Thyroid gland (tissue), 4 donors: ENCODE data around the gene FMR1. TPM values are rescaled to one million over a fixed set of nuclear protein-coding genes. Genes with fewer than 3 reads are reported as not detected.

Experiments
- DNase-seq, 2 donors: peaks; one replicate each; pipeline ENCODE4 v3.0.0-alpha.2; 2019
- H3K27ac ChIP-seq, 3 donors: fragments of 200-600 bp; sonication (generic); 1 replicate in 2 of 3; 2 replicates in 1 of 3; pipeline ENCODE4 v1.5.1; 2016 to 2019; ENCODE audit warnings: mild to moderate bottlenecking in 1 of 3, moderate library complexity in 1 of 3
- H3K27me3 ChIP-seq: fragments of 200-600 bp; sonication (generic); one replicate; pipeline ENCODE4 v1.5.1; 2019
- H3K36me3 ChIP-seq, 2 donors: fragments of 200-600 bp; sonication (generic); one replicate each; pipeline ENCODE4 v1.5.1; 2016 to 2019
- H3K4me1 ChIP-seq, 2 donors: fragments of 200-600 bp; sonication (generic); one replicate each; pipeline ENCODE4 v1.5.1; 2017 to 2019
- H3K4me3 ChIP-seq, 3 donors: fragments of 200-600 bp; sonication (generic); replicated peaks in 1 of 3; 1 replicate in 2 of 3; 2 replicates in 1 of 3; pipeline ENCODE4 v1.5.1; 2016; ENCODE audit warnings: mild to moderate bottlenecking in 1 of 3
- H3K9me3 ChIP-seq: fragments of 200-600 bp; sonication (generic); one replicate; pipeline ENCODE4 v1.5.1; 2017
- POLR2A ChIP-seq, 2 donors: fragments of 450-650 bp; IDR thresholded peaks; one replicate each; pipeline ENCODE4 v1.6.1; 2017; ENCODE audit warnings: antibody characterized with exemption in 2 of 2, mild to moderate bottlenecking in 2 of 2, moderate library complexity in 1 of 2
- WGBS, 2 donors: methylation state at CpG; one replicate each; pipeline ENCODE4 v1.1.5; 2017; 5-methylcytosine and 5-hydroxymethylcytosine counted together
- intact Hi-C: fragments of 100-400 bp; cut with DNase I; formaldehyde crosslinking; loops from one replicate; pipeline ENCODE4 v1.15.1; 2023
- total RNA-seq, 4 donors: library from RNA; depleted of rRNA; stranded (reverse); fragments of >200 nt; gene quantifications; one replicate each; pipeline ENCODE4 v1.2.3, GENCODE V29; 2016
- TF ChIP-seq, protein P1 (sequence below), 6 experiments: fragments of 200-600 bp in 3 of 6; fragments of 450-650 bp in 3 of 6; sonication (generic) in 3 of 6; IDR thresholded peaks; one replicate each; pipeline ENCODE4 v1.5.1; 2016 to 2019; ENCODE audit warnings: antibody characterized with exemption in 6 of 6, mild to moderate bottlenecking in 2 of 6, inconsistent platforms in 1 of 6, moderate library complexity in 1 of 6

The FMR1 gene
- total RNA-seq, 4 donors from 2014 or later, result 49.7 to 78.1 (median 69.2) TPM

- intact Hi-C loops, result no loop called here
- no peaks in the 10 kb centered on the region for H3K9me3 ChIP-seq
- H3K36me3 ChIP-seq, result no peaks in the 10 kb centered on the region
- H3K27me3 ChIP-seq, result no peaks in the 10 kb centered on the region
- 71 to 85% methylated on average over 1 of the region's 1 CpG for WGBS, 2 donors
- peaks cover 0 to 3% of the 10 kb centered on the region in 2 donors for H3K4me1 ChIP-seq
- TF ChIP-seq, protein P1, sequence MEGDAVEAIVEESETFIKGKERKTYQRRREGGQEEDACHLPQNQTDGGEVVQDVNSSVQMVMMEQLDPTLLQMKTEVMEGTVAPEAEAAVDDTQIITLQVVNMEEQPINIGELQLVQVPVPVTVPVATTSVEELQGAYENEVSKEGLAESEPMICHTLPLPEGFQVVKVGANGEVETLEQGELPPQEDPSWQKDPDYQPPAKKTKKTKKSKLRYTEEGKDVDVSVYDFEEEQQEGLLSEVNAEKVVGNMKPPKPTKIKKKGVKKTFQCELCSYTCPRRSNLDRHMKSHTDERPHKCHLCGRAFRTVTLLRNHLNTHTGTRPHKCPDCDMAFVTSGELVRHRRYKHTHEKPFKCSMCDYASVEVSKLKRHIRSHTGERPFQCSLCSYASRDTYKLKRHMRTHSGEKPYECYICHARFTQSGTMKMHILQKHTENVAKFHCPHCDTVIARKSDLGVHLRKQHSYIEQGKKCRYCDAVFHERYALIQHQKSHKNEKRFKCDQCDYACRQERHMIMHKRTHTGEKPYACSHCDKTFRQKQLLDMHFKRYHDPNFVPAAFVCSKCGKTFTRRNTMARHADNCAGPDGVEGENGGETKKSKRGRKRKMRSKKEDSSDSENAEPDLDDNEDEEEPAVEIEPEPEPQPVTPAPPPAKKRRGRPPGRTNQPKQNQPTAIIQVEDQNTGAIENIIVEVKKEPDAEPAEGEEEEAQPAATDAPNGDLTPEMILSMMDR (IDR thresholded peaks at IDR 0.05), result no peak
- no peak for TF ChIP-seq POLR2A (IDR thresholded peaks at IDR 0.05)
- no peak overlapping the region for H3K4me3 ChIP-seq
- DNase-seq, result no peak
- no peak overlapping the region for H3K27ac ChIP-seq
Measured at GRCh38 chrX:147923605-147924004, 11.9 kb downstream of the FMR1 start.

- no peaks in the 10 kb centered on the region for H3K9me3 ChIP-seq
- intact Hi-C loops, result no loop called here
- H3K4me3 ChIP-seq, result no peak overlapping the region
- H3K27ac ChIP-seq, result no peak overlapping the region
- DNase-seq, result no peak
- 99 to 100% methylated on average over 4 of the region's 4 CpGs for WGBS, 2 donors
- no peaks in the 10 kb centered on the region for H3K4me1 ChIP-seq
- TF ChIP-seq, protein P1 (IDR thresholded peaks at IDR 0.05), result no peak
- no peak for TF ChIP-seq POLR2A (IDR thresholded peaks at IDR 0.05)
- H3K27me3 ChIP-seq, result no peaks in the 10 kb centered on the region
- no peaks in the 10 kb centered on the region for H3K36me3 ChIP-seq
Measured at GRCh38 chrX:147927256-147927655, 15.5 kb downstream of the FMR1 start.

- no peak overlapping the region for H3K4me3 ChIP-seq
- DNase-seq, result no peak
- H3K27me3 ChIP-seq, result no peaks in the 10 kb centered on the region
- peaks cover 0 to 12% of the 10 kb centered on the region in 2 donors for H3K36me3 ChIP-seq
- no peaks in the 10 kb centered on the region for H3K4me1 ChIP-seq
- H3K27ac ChIP-seq, result no peak overlapping the region
- intact Hi-C loops, result no loop called here
- WGBS, 2 donors, result 96 to 100% methylated on average over 1 of the region's 1 CpG
- H3K9me3 ChIP-seq, result no peaks in the 10 kb centered on the region
- TF ChIP-seq POLR2A (IDR thresholded peaks at IDR 0.05), result no peak
- TF ChIP-seq, protein P1 (IDR thresholded peaks at IDR 0.05), result no peak
Measured at GRCh38 chrX:147933815-147934214, 22.1 kb downstream of the FMR1 start.

- Histone ChIP-seq H3K27me3 (no peaks in the 10 kb centered on the region), H3K9me3 (no peaks in the 10 kb centered on the region), H3K4me3 (no peak overlapping the region), H3K27ac (no peak overlapping the region), H3K4me1 (no peaks in the 10 kb centered on the region), H3K36me3 (peaks cover 0 to 12% of the 10 kb centered on the region in 2 donors)
- intact Hi-C loops, result no loop called here
- DNase-seq, result no peak
- WGBS, 2 donors, result 94 to 96% methylated on average over 3 of the region's 3 CpGs
- no peak for TF ChIP-seq POLR2A (IDR thresholded peaks at IDR 0.05)
- TF ChIP-seq, protein P1 (IDR thresholded peaks at IDR 0.05), result no peak
Measured at GRCh38 chrX:147935156-147935758, 23.5 kb downstream of the FMR1 start.

- Histone ChIP-seq H3K36me3 (peaks cover 9 to 18% of the 10 kb centered on the region in 2 donors), H3K4me3 (no peak overlapping the region), H3K27ac (no peak overlapping the region), H3K9me3 (no peaks in the 10 kb centered on the region), H3K27me3 (no peaks in the 10 kb centered on the region), H3K4me1 (no peaks in the 10 kb centered on the region)
- intact Hi-C loops, result no loop called here
- DNase-seq, result no peak
- no peak for TF ChIP-seq POLR2A (IDR thresholded peaks at IDR 0.05)
- TF ChIP-seq, protein P1 (IDR thresholded peaks at IDR 0.05), result no peak
- WGBS, 2 donors, result 94 to 97% methylated on average over 5 of the region's 5 CpGs
Measured at GRCh38 chrX:147945286-147945685, 33.6 kb downstream of the FMR1 start.
